ENCODE data around the gene PSAPL1. TPM values are rescaled to one million over a fixed set of nuclear protein-coding genes. Genes with fewer than 3 reads are reported as not detected.

Gene PSAPL1
- polyA plus RNA-seq, 2 donors = 0.04 to 0.39 TPM

GRCh38 chr4:7416745-7417432 lies 17.8 kb downstream of the PSAPL1 start:
- H3K27ac ChIP-seq (ENCODE audit: low read depth in 2 of 2, low read length in 1 of 2) = no peak overlapping the region
- WGBS, 2 donors = 83 to 87% methylated on average over 14 of the region's 14 CpGs
- H3K27me3 ChIP-seq (ENCODE audit: control insufficient read depth in 1 of 2, insufficient read depth in 2 of 2, low read length in 2 of 2) = no peaks in the 10 kb centered on the region

GRCh38 chr4:7415927-7416686 lies 18.6 kb downstream of the PSAPL1 start:
- Histone ChIP-seq H3K9me3 (ENCODE audit: control insufficient read depth in 2 of 2, insufficient read depth in 1 of 2, low read depth in 1 of 2, low read length in 1 of 2) (no peaks in the 10 kb centered on the region), H3K27ac (ENCODE audit: low read depth in 2 of 2, low read length in 1 of 2) (no peak overlapping the region)
- 75 to 88% methylated on average over 16 of the region's 16 CpGs for WGBS, 2 donors

More at GRCh38 chr4:7416745-7417432, 17.8 kb downstream of the PSAPL1 start:
- Histone ChIP-seq H3K4me3 (ENCODE audit: low read depth in 1 of 2, low read length in 2 of 2) (no peak overlapping the region), H3K36me3 (ENCODE audit: control insufficient read depth in 2 of 2, insufficient read depth in 2 of 2, low read length in 1 of 2) (no peaks in the 10 kb centered on the region), H3K9me3 (ENCODE audit: control insufficient read depth in 2 of 2, insufficient read depth in 1 of 2, low read depth in 1 of 2, low read length in 1 of 2) (no peaks in the 10 kb centered on the region), H3K4me1 (ENCODE audit: control insufficient read depth in 2 of 2, insufficient read depth in 2 of 2, low read length in 1 of 2) (peaks cover 0 to 9% of the 10 kb centered on the region in 2 donors)

GRCh38 chr4:7414736-7415510 lies 19.8 kb downstream of the PSAPL1 start:
- Histone ChIP-seq H3K27ac (ENCODE audit: low read depth in 2 of 2, low read length in 1 of 2) (no peak overlapping the region), H3K27me3 (ENCODE audit: control insufficient read depth in 1 of 2, insufficient read depth in 2 of 2, low read length in 2 of 2) (no peaks in the 10 kb centered on the region), H3K4me3 (ENCODE audit: low read depth in 1 of 2, low read length in 2 of 2) (no peak overlapping the region), H3K4me1 (ENCODE audit: control insufficient read depth in 2 of 2, insufficient read depth in 2 of 2, low read length in 1 of 2) (no peaks in the 10 kb centered on the region), H3K36me3 (ENCODE audit: control insufficient read depth in 2 of 2, insufficient read depth in 2 of 2, low read length in 1 of 2) (no peaks in the 10 kb centered on the region), H3K9me3 (ENCODE audit: control insufficient read depth in 2 of 2, insufficient read depth in 1 of 2, low read depth in 1 of 2, low read length in 1 of 2) (no peaks in the 10 kb centered on the region)
- 47 to 67% methylated on average over 12 of the region's 12 CpGs for WGBS, 2 donors

More at GRCh38 chr4:7415927-7416686, 18.6 kb downstream of the PSAPL1 start:
- Histone ChIP-seq H3K4me1 (ENCODE audit: control insufficient read depth in 2 of 2, insufficient read depth in 2 of 2, low read length in 1 of 2) (peaks cover 0 to 9% of the 10 kb centered on the region in 2 donors), H3K36me3 (ENCODE audit: control insufficient read depth in 2 of 2, insufficient read depth in 2 of 2, low read length in 1 of 2) (no peaks in the 10 kb centered on the region), H3K4me3 (ENCODE audit: low read depth in 1 of 2, low read length in 2 of 2) (no peak overlapping the region), H3K27me3 (ENCODE audit: control insufficient read depth in 1 of 2, insufficient read depth in 2 of 2, low read length in 2 of 2) (no peaks in the 10 kb centered on the region)

GRCh38 chr4:7414046-7414445 lies 20.7 kb downstream of the PSAPL1 start:
- no peaks in the 10 kb centered on the region for H3K9me3 ChIP-seq (ENCODE audit: control insufficient read depth in 2 of 2, insufficient read depth in 1 of 2, low read depth in 1 of 2, low read length in 1 of 2)
- peaks cover 0 to 2% of the 10 kb centered on the region in 2 donors for H3K36me3 ChIP-seq (ENCODE audit: control insufficient read depth in 2 of 2, insufficient read depth in 2 of 2, low read length in 1 of 2)
- H3K27me3 ChIP-seq (ENCODE audit: control insufficient read depth in 1 of 2, insufficient read depth in 2 of 2, low read length in 2 of 2) = no peaks in the 10 kb centered on the region
- no peaks in the 10 kb centered on the region for H3K4me1 ChIP-seq (ENCODE audit: control insufficient read depth in 2 of 2, insufficient read depth in 2 of 2, low read length in 1 of 2)
- no peak overlapping the region for H3K27ac ChIP-seq (ENCODE audit: low read depth in 2 of 2, low read length in 1 of 2)
- H3K4me3 ChIP-seq (ENCODE audit: low read depth in 1 of 2, low read length in 2 of 2) = no peak overlapping the region
- 83 to 86% methylated on average over 9 of the region's 9 CpGs for WGBS, 2 donors

GRCh38 chr4:7412554-7412912 lies 22.2 kb downstream of the PSAPL1 start:
- Histone ChIP-seq H3K27me3 (ENCODE audit: control insufficient read depth in 1 of 2, insufficient read depth in 2 of 2, low read length in 2 of 2) (no peaks in the 10 kb centered on the region), H3K9me3 (ENCODE audit: control insufficient read depth in 2 of 2, insufficient read depth in 1 of 2, low read depth in 1 of 2, low read length in 1 of 2) (no peaks in the 10 kb centered on the region), H3K4me1 (ENCODE audit: control insufficient read depth in 2 of 2, insufficient read depth in 2 of 2, low read length in 1 of 2) (no peaks in the 10 kb centered on the region), H3K27ac (ENCODE audit: low read depth in 2 of 2, low read length in 1 of 2) (no peak overlapping the region), H3K36me3 (ENCODE audit: control insufficient read depth in 2 of 2, insufficient read depth in 2 of 2, low read length in 1 of 2) (peaks cover 0 to 2% of the 10 kb centered on the region in 2 donors), H3K4me3 (ENCODE audit: low read depth in 1 of 2, low read length in 2 of 2) (no peak overlapping the region)
- WGBS, 2 donors = 76 to 86% methylated on average over 4 of the region's 4 CpGs

- no peaks in the 10 kb centered on the region for H3K9me3 ChIP-seq (ENCODE audit: control insufficient read depth in 2 of 2, insufficient read depth in 1 of 2, low read depth in 1 of 2, low read length in 1 of 2)
- no peak overlapping the region for H3K4me3 ChIP-seq (ENCODE audit: low read depth in 1 of 2, low read length in 2 of 2)
- 64 to 69% methylated on average over 12 of the region's 12 CpGs for WGBS, 2 donors
- H3K27ac ChIP-seq (ENCODE audit: low read depth in 2 of 2, low read length in 1 of 2) = no peak overlapping the region
- no peaks in the 10 kb centered on the region for H3K4me1 ChIP-seq (ENCODE audit: control insufficient read depth in 2 of 2, insufficient read depth in 2 of 2, low read length in 1 of 2)
- H3K27me3 ChIP-seq (ENCODE audit: control insufficient read depth in 1 of 2, insufficient read depth in 2 of 2, low read length in 2 of 2) = no peaks in the 10 kb centered on the region
- peaks cover 0 to 2% of the 10 kb centered on the region in 2 donors for H3K36me3 ChIP-seq (ENCODE audit: control insufficient read depth in 2 of 2, insufficient read depth in 2 of 2, low read length in 1 of 2)
Observed at GRCh38 chr4:7411896-7412553, 22.7 kb downstream of the PSAPL1 start.

GRCh38 chr4:7411491-7411890 lies 23.2 kb downstream of the PSAPL1 start:
- Histone ChIP-seq H3K4me3 (ENCODE audit: low read depth in 1 of 2, low read length in 2 of 2) (no peak overlapping the region), H3K4me1 (ENCODE audit: control insufficient read depth in 2 of 2, insufficient read depth in 2 of 2, low read length in 1 of 2) (no peaks in the 10 kb centered on the region), H3K27ac (ENCODE audit: low read depth in 2 of 2, low read length in 1 of 2) (no peak overlapping the region), H3K36me3 (ENCODE audit: control insufficient read depth in 2 of 2, insufficient read depth in 2 of 2, low read length in 1 of 2) (peaks cover 0 to 2% of the 10 kb centered on the region in 2 donors), H3K9me3 (ENCODE audit: control insufficient read depth in 2 of 2, insufficient read depth in 1 of 2, low read depth in 1 of 2, low read length in 1 of 2) (no peaks in the 10 kb centered on the region), H3K27me3 (ENCODE audit: control insufficient read depth in 1 of 2, insufficient read depth in 2 of 2, low read length in 2 of 2) (no peaks in the 10 kb centered on the region)
- WGBS, 2 donors = 68 to 80% methylated on average over 1 of the region's 1 CpG

- H3K9me3 ChIP-seq (ENCODE audit: control insufficient read depth in 2 of 2, insufficient read depth in 1 of 2, low read depth in 1 of 2, low read length in 1 of 2) = no peaks in the 10 kb centered on the region
- peaks cover 0 to 2% of the 10 kb centered on the region in 2 donors for H3K36me3 ChIP-seq (ENCODE audit: control insufficient read depth in 2 of 2, insufficient read depth in 2 of 2, low read length in 1 of 2)
- WGBS, 2 donors = 60 to 65% methylated on average over 1 of the region's 1 CpG
- no peak overlapping the region for H3K27ac ChIP-seq (ENCODE audit: low read depth in 2 of 2, low read length in 1 of 2)
- no peaks in the 10 kb centered on the region for H3K27me3 ChIP-seq (ENCODE audit: control insufficient read depth in 1 of 2, insufficient read depth in 2 of 2, low read length in 2 of 2)
- no peaks in the 10 kb centered on the region for H3K4me1 ChIP-seq (ENCODE audit: control insufficient read depth in 2 of 2, insufficient read depth in 2 of 2, low read length in 1 of 2)
- H3K4me3 ChIP-seq (ENCODE audit: low read depth in 1 of 2, low read length in 2 of 2) = no peak overlapping the region
Observed at GRCh38 chr4:7410446-7410845, 24.3 kb downstream of the PSAPL1 start.

GRCh38 chr4:7408166-7408565 lies 26.6 kb downstream of the PSAPL1 start:
- H3K4me3 ChIP-seq (ENCODE audit: low read depth in 1 of 2, low read length in 2 of 2) = no peak overlapping the region
- H3K36me3 ChIP-seq (ENCODE audit: control insufficient read depth in 2 of 2, insufficient read depth in 2 of 2, low read length in 1 of 2) = peaks cover 0 to 2% of the 10 kb centered on the region in 2 donors
- 90 to 93% methylated on average over 4 of the region's 4 CpGs for WGBS, 2 donors
- peaks cover 0 to 1% of the 10 kb centered on the region in 2 donors for H3K4me1 ChIP-seq (ENCODE audit: control insufficient read depth in 2 of 2, insufficient read depth in 2 of 2, low read length in 1 of 2)
- H3K27ac ChIP-seq (ENCODE audit: low read depth in 2 of 2, low read length in 1 of 2) = no peak overlapping the region
- H3K9me3 ChIP-seq (ENCODE audit: control insufficient read depth in 2 of 2, insufficient read depth in 1 of 2, low read depth in 1 of 2, low read length in 1 of 2) = no peaks in the 10 kb centered on the region
- H3K27me3 ChIP-seq (ENCODE audit: control insufficient read depth in 1 of 2, insufficient read depth in 2 of 2, low read length in 2 of 2) = no peaks in the 10 kb centered on the region
